Hepatocyte (in vitro differentiated cells): ENCODE data around the gene TRAPPC1.

Source experiments
- CTCF ChIP-seq: fragments of 200-600 bp; sonication (generic); IDR thresholded peaks from 2 replicates; pipeline ENCODE4 v1.5.1; 2016; ENCODE audit warnings: antibody characterized with exemption, mild to moderate bottlenecking; ENCODE audit not compliant: poor library complexity
- EZH2 ChIP-seq: fragments of 200-600 bp; sonication (generic); IDR thresholded peaks from 2 replicates; pipeline ENCODE4 v1.6.1; 2016; ENCODE audit warnings: antibody characterized with exemption, mild to moderate bottlenecking, borderline replicate concordance

- TF ChIP-seq CTCF: peak; percentile 11
- TF ChIP-seq EZH2: no peak
Measured at GRCh38 chr17:7889166-7889955, 42.4 kb downstream of the TRAPPC1 start.
